Naive B cell (primary cell): ENCODE data around the gene KRTAP4-4. TPM values are rescaled to one million over a fixed set of nuclear protein-coding genes. Genes with fewer than 3 reads are reported as not detected.
"Not testable (repeated sequence)": the region's sequence is repeated elsewhere in the genome, so short reads cannot be mapped to it uniquely, and the experiment has no call there.

Experiments
- ATAC-seq, 2 donors: fragments of 150-1000 bp; cut with Tn5 transposase; 2 replicates each; pipeline ENCODE4 v1.10.0; 2021; ENCODE audit warnings: low read depth in 2 of 2, mild to moderate bottlenecking in 2 of 2, moderate library complexity in 2 of 2
- DNase-seq: peaks from one replicate; pipeline ENCODE4 v3.0.0; 2022
- H3K27ac Mint-ChIP-seq, 6 donors: one replicate each; pipeline ENCODE4 v1.8.0; 2020 to 2022; ENCODE audit warnings: mild to moderate bottlenecking in 6 of 6, mixed read lengths in 6 of 6, moderate library complexity in 5 of 6, inconsistent platforms in 2 of 6
- H3K27me3 Mint-ChIP-seq, 3 donors: one replicate each; pipeline ENCODE4 v1.8.0; 2021 to 2022; ENCODE audit warnings: mixed read lengths in 3 of 3, mild to moderate bottlenecking in 1 of 3
- H3K36me3 Mint-ChIP-seq, 2 donors: one replicate each; pipeline ENCODE4 v1.8.0; 2020 to 2022; ENCODE audit warnings: mixed read lengths in 2 of 2, inconsistent platforms in 1 of 2, mild to moderate bottlenecking in 1 of 2
- H3K4me1 Mint-ChIP-seq, 3 donors: one replicate each; pipeline ENCODE4 v1.8.0; 2020 to 2022; ENCODE audit warnings: mixed read lengths in 3 of 3, inconsistent platforms in 1 of 3, mild to moderate bottlenecking in 1 of 3, moderate library complexity in 1 of 3
- H3K4me3 Mint-ChIP-seq, 8 donors: one replicate each; pipeline ENCODE4 v1.8.0; 2020 to 2022; ENCODE audit warnings: mild to moderate bottlenecking in 8 of 8, mixed read lengths in 8 of 8, moderate library complexity in 8 of 8, inconsistent platforms in 2 of 8
- H3K9me3 Mint-ChIP-seq, 7 donors: one replicate each; pipeline ENCODE4 v1.8.0; 2020 to 2022; ENCODE audit warnings: mixed read lengths in 7 of 7, mild to moderate bottlenecking in 5 of 7, inconsistent platforms in 2 of 7, moderate library complexity in 1 of 7
- polyA plus RNA-seq, 6 donors: library from polyadenylated mRNA; unstranded; fragments of 300-500 nt; fragmentation: Illumina TruSeq; gene quantifications; one replicate each; pipeline ENCODE4 v1.2.3, GENCODE V29; 2021; ENCODE audit warnings: low read depth in 6 of 6

KRTAP4-4 gene
- polyA plus RNA-seq, 6 donors from 2014 or later: not detected

DNA sequence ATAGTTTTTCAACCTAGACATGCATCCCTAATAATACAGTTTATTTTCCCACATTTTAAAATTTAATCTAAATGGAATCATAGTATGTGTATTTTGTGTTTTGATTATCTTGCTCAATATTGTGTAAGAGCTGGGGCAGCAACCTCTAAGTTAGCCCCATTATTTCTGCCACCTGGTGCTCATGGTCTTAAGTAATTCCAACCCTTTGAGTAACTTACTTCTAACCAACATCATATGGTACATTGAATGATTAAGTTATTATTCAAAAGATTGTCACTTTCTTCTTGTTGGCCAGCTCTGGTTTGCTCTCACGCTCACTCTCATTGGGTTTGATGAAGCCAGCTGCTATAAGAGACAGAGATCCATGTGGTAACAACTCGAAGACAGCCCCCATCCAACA lies 11.3 kb upstream of the KRTAP4-4 start:
- ATAC-seq (no peak), DNase-seq (no peak)
- no peaks in the 10 kb centered on the region for H3K27me3 Mint-ChIP-seq
- H3K9me3 Mint-ChIP-seq: no peaks in the 10 kb centered on the region
- H3K4me3 Mint-ChIP-seq: no peak overlapping the region
- peaks cover 32 to 41% (median 37%) of the 10 kb centered on the region in 3 donors for H3K4me1 Mint-ChIP-seq
- peak overlapping the region in 3 of 6 donors; percentile 5 to 72 (median 49) for H3K27ac Mint-ChIP-seq
- no peaks in the 10 kb centered on the region for H3K36me3 Mint-ChIP-seq

GRCh38 chr17:41168121-41168520 lies 7.6 kb upstream of the KRTAP4-4 start, which contains the start of gene KRTAP4-3:
Gene KRTAP4-3 (minus strand): TSS chr17:41168221. CDS start chr17:41168172, 49 bp downstream.
- Mint-ChIP-seq H3K27me3 (no peaks in the 10 kb centered on the region), H3K4me3 (no peak within 1 kb of the TSS), H3K4me1 (peaks cover 12 to 15% (median 12%) of the 10 kb centered on the region in 3 donors), H3K9me3 (no peaks in the 10 kb centered on the region), H3K27ac (peak within 1 kb of the TSS in 1 of 6 donors; percentile 64), H3K36me3 (no peaks in the 10 kb centered on the region)
- no peak for DNase-seq
- no peak for ATAC-seq

GRCh38 chr17:41167561-41167960 lies 7.0 kb upstream of the KRTAP4-4 start:
- H3K4me1 Mint-ChIP-seq: peaks cover 8 to 12% (median 9%) of the 10 kb centered on the region in 3 donors
- H3K36me3 Mint-ChIP-seq: no peaks in the 10 kb centered on the region
- no peaks in the 10 kb centered on the region for H3K9me3 Mint-ChIP-seq
- H3K27ac Mint-ChIP-seq: no peak overlapping the region
- H3K27me3 Mint-ChIP-seq: no peaks in the 10 kb centered on the region
- DNase-seq: no peak
- ATAC-seq: no peak
- no peak overlapping the region for H3K4me3 Mint-ChIP-seq

DNA sequence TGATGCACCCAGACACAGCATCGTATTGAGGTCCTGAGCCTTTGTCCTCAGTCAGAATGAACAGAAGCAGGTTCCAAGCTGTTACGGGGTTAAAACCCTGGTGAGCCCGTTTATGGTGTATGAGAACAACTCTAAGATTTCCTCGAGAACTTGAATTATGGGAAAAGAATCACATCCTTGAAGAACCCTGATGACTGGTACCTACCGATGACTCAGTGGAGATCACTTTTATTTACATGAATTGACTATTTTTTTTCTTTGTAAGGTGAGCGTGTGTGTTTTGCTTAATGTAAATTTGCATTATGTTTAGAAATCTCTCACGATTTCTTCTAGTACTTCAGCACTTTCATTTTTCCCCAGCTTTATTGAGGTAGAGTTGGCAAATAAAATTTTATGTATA lies 3.3 kb upstream of the KRTAP4-4 start:
- H3K27ac Mint-ChIP-seq: no peak overlapping the region
- ATAC-seq (no peak), DNase-seq (no peak)
- peaks cover 4 to 14% (median 9%) of the 10 kb centered on the region in 3 donors for H3K4me1 Mint-ChIP-seq
- H3K27me3 Mint-ChIP-seq: peaks cover 0 to 6% (median 0%) of the 10 kb centered on the region in 3 donors
- H3K9me3 Mint-ChIP-seq: no peaks in the 10 kb centered on the region
- H3K4me3 Mint-ChIP-seq: no peak overlapping the region
- no peaks in the 10 kb centered on the region for H3K36me3 Mint-ChIP-seq

DNA sequence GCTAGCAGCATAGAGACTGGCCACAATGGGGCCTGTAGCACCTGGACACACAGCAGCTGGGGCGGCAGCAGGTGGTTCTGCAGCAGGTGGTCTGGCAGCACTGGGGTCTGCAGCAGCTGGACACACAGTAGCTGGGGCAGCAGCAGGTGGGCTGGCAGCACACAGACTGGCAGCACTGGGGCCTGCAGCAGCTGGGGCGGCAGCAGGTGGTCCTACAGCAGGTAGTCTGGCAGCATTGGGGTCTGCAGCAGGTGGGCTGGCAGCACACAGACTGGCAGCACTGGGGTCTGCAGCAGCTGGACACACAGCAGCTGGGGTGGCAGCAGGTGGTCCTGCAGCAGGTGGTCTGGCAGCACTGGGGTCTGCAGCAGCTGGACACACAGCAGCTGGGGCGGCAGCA lies 358 bp downstream of the KRTAP4-4 start:
- not testable (repeated sequence) for DNase-seq, H3K27ac Mint-ChIP-seq, H3K9me3 Mint-ChIP-seq, H3K4me3 Mint-ChIP-seq, H3K27me3 Mint-ChIP-seq, ATAC-seq, H3K36me3 Mint-ChIP-seq
- peaks cover 5 to 21% (median 9%) of the 10 kb centered on the region in 3 donors for H3K4me1 Mint-ChIP-seq

DNA sequence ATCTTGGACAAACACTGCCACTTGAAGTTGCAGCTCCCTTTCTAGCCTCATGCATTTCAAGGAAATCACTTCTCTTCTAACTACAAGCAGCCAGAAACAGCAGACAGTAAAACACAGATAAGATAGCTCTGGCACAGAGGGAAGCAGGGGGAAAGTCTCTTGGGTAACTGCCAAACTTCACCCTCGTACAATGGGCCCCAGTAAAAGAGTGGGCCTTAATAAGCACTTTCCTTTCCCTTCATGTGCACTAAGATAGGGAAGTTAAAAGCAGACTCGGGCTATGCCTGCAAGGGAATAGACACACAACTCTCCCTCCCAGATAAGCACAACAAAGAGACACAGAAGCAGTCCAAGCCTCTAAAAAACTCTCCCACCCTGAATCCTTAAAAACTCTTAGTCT lies 6.7 kb downstream of the KRTAP4-4 start:
- no peak for ATAC-seq
- no peak for DNase-seq
- H3K27ac Mint-ChIP-seq: peak overlapping the region in 2 of 6 donors; percentile 32 to 33
- peaks cover 10 to 19% (median 16%) of the 10 kb centered on the region in 3 donors for H3K4me1 Mint-ChIP-seq
- H3K36me3 Mint-ChIP-seq: no peaks in the 10 kb centered on the region
- peak overlapping the region in 1 of 8 donors; percentile 7 for H3K4me3 Mint-ChIP-seq
- peaks cover 0 to 8% (median under 1%) of the 10 kb centered on the region in 3 donors for H3K27me3 Mint-ChIP-seq
- no peaks in the 10 kb centered on the region for H3K9me3 Mint-ChIP-seq

GRCh38 chr17:41151525-41151924 lies 9.0 kb downstream of the KRTAP4-4 start:
- H3K9me3 Mint-ChIP-seq: peaks cover 0 to 4% (median 0%) of the 10 kb centered on the region in 7 donors
- H3K36me3 Mint-ChIP-seq: no peaks in the 10 kb centered on the region
- H3K4me1 Mint-ChIP-seq: peaks cover 13 to 18% (median 16%) of the 10 kb centered on the region in 3 donors
- no peak for DNase-seq
- H3K27ac Mint-ChIP-seq: no peak overlapping the region
- no peak for ATAC-seq
- H3K4me3 Mint-ChIP-seq: no peak overlapping the region
- peaks cover 0 to 5% (median 4%) of the 10 kb centered on the region in 3 donors for H3K27me3 Mint-ChIP-seq

DNA sequence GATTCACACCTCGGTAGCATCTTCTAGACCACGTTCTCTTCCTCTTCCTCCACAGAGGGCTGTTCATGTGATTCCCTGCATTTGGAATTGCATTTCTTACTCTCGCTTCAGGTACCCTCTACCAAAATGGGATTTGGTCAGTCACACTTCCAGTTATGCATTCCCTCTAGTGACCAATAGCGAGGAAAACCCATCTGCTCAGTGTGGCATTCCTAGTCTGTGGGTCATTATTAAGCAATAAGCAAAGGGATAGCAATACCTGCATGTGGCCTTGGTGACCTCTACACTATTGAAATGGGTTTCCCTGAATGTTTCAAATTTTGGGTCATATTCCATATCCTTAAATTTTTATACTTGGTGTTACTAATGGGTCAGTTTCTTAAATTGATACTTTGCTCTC lies 10.5 kb downstream of the KRTAP4-4 start:
- DNase-seq (no peak), ATAC-seq (no peak)
- no peak overlapping the region for H3K27ac Mint-ChIP-seq
- H3K4me1 Mint-ChIP-seq: peaks cover 15 to 18% (median 16%) of the 10 kb centered on the region in 3 donors
- H3K27me3 Mint-ChIP-seq: peaks cover 0 to 5% (median 4%) of the 10 kb centered on the region in 3 donors
- H3K9me3 Mint-ChIP-seq: peaks cover 0 to 4% (median 2%) of the 10 kb centered on the region in 7 donors
- no peaks in the 10 kb centered on the region for H3K36me3 Mint-ChIP-seq
- H3K4me3 Mint-ChIP-seq: no peak overlapping the region

GRCh38 chr17:41149652-41149985 lies 10.9 kb downstream of the KRTAP4-4 start, which contains the start of gene KRTAP4-5:
Gene KRTAP4-5 (minus strand): TSS chr17:41149825. CDS start chr17:41149767, 58 bp downstream.
- Mint-ChIP-seq H3K36me3 (no peaks in the 10 kb centered on the region), H3K4me1 (peaks cover 16 to 18% (median 17%) of the 10 kb centered on the region in 3 donors), H3K9me3 (peaks cover 0 to 5% (median 4%) of the 10 kb centered on the region in 7 donors), H3K27ac (peak within 1 kb of the TSS in 3 of 6 donors; percentile 45 to 96 (median 64)), H3K4me3 (no peak within 1 kb of the TSS), H3K27me3 (peaks cover 0 to 5% (median 4%) of the 10 kb centered on the region in 3 donors)
- no peak for DNase-seq
- no peak for ATAC-seq

GRCh38 chr17:41148971-41149651 lies 11.4 kb downstream of the KRTAP4-4 start:
- not testable (repeated sequence) for ATAC-seq, H3K4me3 Mint-ChIP-seq, H3K9me3 Mint-ChIP-seq, H3K27me3 Mint-ChIP-seq, DNase-seq, H3K36me3 Mint-ChIP-seq
- Mint-ChIP-seq H3K27ac (peak overlapping the region in 2 of 6 donors; percentile 64 to 96), H3K4me1 (peaks cover 11 to 17% (median 15%) of the 10 kb centered on the region in 3 donors)

DNA sequence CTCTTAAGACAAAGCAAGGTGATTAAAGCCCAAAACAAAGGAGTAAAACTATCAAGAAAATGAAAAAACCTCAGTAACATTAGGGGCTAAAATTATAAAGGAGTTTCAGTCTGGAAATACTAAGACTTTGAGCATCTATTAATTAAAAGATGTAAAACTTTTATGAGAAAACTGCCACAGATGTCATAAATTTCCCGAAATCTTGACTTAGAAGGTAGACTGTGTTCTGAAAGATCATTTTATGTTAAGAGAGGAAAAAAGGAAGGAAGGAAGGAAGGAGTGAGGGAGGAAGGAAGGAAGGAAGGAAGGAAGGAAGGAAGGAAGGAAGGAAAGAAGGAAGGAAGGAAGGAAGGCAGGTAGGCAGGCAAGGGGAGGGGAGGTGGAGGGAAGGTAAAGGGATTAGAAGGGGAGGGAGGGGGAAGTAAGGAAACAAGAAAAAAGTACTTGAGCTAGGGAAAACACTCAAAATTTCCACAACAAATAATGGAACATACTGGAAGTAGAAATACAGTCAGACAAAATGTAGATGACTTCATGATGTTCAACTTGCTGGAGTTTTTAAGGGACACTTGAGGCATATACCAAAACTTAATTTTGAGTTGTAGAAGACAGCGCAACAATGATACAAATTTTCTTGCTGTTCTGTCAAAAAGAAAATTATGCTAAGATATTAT lies 12.9 kb downstream of the KRTAP4-4 start:
- H3K27me3 Mint-ChIP-seq: peaks cover 0 to 5% (median 4%) of the 10 kb centered on the region in 3 donors
- peaks cover 8 to 17% (median 10%) of the 10 kb centered on the region in 3 donors for H3K4me1 Mint-ChIP-seq
- ATAC-seq (no peak), DNase-seq (no peak)
- H3K9me3 Mint-ChIP-seq: peaks cover 9 to 20% (median 13%) of the 10 kb centered on the region in 7 donors
- H3K36me3 Mint-ChIP-seq: peaks cover 6 to 15% of the 10 kb centered on the region in 2 donors
- H3K27ac Mint-ChIP-seq: peak overlapping the region in 5 of 6 donors; percentile 1 to 57 (median 27)
- peak overlapping the region in 1 of 8 donors; percentile 64 for H3K4me3 Mint-ChIP-seq

DNA sequence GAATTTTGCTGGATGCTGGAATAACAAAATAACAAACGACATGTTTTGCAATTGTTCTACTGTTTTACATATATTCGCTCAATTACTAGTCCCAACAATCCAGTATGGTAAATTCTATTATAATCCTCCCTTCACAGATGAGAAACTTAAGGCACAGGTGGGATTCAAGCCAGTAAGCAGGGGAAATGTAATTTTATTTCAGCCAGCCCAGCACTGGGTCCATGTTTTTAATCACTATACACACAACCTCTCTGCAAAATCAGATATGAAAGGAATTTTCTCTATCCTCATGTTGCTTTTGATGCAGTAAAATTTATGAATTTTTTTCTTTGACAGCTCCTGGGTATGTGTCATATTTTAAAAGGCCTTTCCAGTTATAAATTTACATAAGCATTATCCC lies 15.3 kb downstream of the KRTAP4-4 start:
- no peak for DNase-seq
- Mint-ChIP-seq H3K27ac (peak overlapping the region in 3 of 6 donors; percentile 93 to 94 (median 93)), H3K4me1 (peaks cover 14 to 20% (median 16%) of the 10 kb centered on the region in 3 donors), H3K36me3 (peaks cover 14 to 33% of the 10 kb centered on the region in 2 donors), H3K27me3 (peaks cover 0 to 5% (median 4%) of the 10 kb centered on the region in 3 donors), H3K9me3 (peaks cover 14 to 41% (median 31%) of the 10 kb centered on the region in 7 donors), H3K4me3 (peak overlapping the region in 1 of 8 donors; percentile 78)
- ATAC-seq: no peak

- H3K4me1 Mint-ChIP-seq: peaks cover 14 to 20% (median 16%) of the 10 kb centered on the region in 3 donors
- H3K27ac Mint-ChIP-seq: peak overlapping the region in 3 of 6 donors; percentile 93 to 94 (median 93)
- ATAC-seq (no peak), DNase-seq (no peak)
- peaks cover 14 to 43% (median 32%) of the 10 kb centered on the region in 7 donors for H3K9me3 Mint-ChIP-seq
- peaks cover 0 to 6% (median 4%) of the 10 kb centered on the region in 3 donors for H3K27me3 Mint-ChIP-seq
- H3K4me3 Mint-ChIP-seq: peak overlapping the region in 1 of 8 donors; percentile 78
- H3K36me3 Mint-ChIP-seq: peaks cover 14 to 36% of the 10 kb centered on the region in 2 donors
Measured at GRCh38 chr17:41144846-41145245, 15.7 kb downstream of the KRTAP4-4 start.
